ENCODE measurements around the gene GLI1. TPM values are rescaled to one million over a fixed set of nuclear protein-coding genes. Genes with fewer than 3 reads are reported as not detected.

Gene GLI1
- total RNA-seq, 4 donors from 2014 or later, result 0.09 to 0.48 TPM; not detected in 2

GRCh38 chr12:57460841-57461275 is 1.3 kb downstream of the GLI1 start:
- H3K4me1 ChIP-seq, result peaks cover 25 to 50% (median 33%) of the 10 kb centered on the region in 3 donors
- no peaks in the 10 kb centered on the region for H3K36me3 ChIP-seq
- no peaks in the 10 kb centered on the region for H3K9me3 ChIP-seq
- H3K27ac ChIP-seq, result peak overlapping the region in 1 of 4 donors; percentile 21
- peaks cover 0 to 46% (median 0%) of the 10 kb centered on the region in 4 donors for H3K27me3 ChIP-seq
- no peak for DNase-seq
- H3K4me3 ChIP-seq, result peak overlapping the region in 3 of 4 donors; percentile 60 to 82 (median 61)
- 6% methylated on average over 7 of the region's 19 CpGs; no CpG with 5 or more reads in 1 of the 2 donors for WGBS, 2 donors
- intact Hi-C loops (cut with DNase I), result no loop called here
- TF ChIP-seq CTCF (IDR thresholded peaks at IDR 0.05) (no peak), POLR2A (IDR thresholded peaks at IDR 0.05) (no peak)

- no peaks in the 10 kb centered on the region for H3K36me3 ChIP-seq
- H3K27ac ChIP-seq, result peak overlapping the region in 3 of 4 donors; percentile 85 to 90 (median 88)
- peaks cover 25 to 45% (median 33%) of the 10 kb centered on the region in 3 donors for H3K4me1 ChIP-seq
- no peak for TF ChIP-seq CTCF (IDR thresholded peaks at IDR 0.05)
- TF ChIP-seq POLR2A (IDR thresholded peaks at IDR 0.05), result no peak
- WGBS, 2 donors, result 0 to 3% methylated on average over 8 to 12 of the region's 32 CpGs
- DNase-seq, result no peak
- H3K27me3 ChIP-seq, result peaks cover 0 to 43% (median 0%) of the 10 kb centered on the region in 4 donors
- intact Hi-C loops (cut with DNase I), result no loop called here
- H3K9me3 ChIP-seq, result no peaks in the 10 kb centered on the region
- peak overlapping the region; percentile 28 to 82 (median 60) for H3K4me3 ChIP-seq
These were observed 1.8 kb downstream of the GLI1 start for GRCh38 chr12:57461276-57461916.

GRCh38 chr12:57461917-57462250 is 2.3 kb downstream of the GLI1 start:
- 0% methylated on average over 6 to 9 of the region's 9 CpGs for WGBS, 2 donors
- Histone ChIP-seq H3K4me1 (peaks cover 25 to 44% (median 33%) of the 10 kb centered on the region in 3 donors), H3K9me3 (no peaks in the 10 kb centered on the region), H3K27ac (peak overlapping the region; percentile 62 to 90 (median 86)), H3K4me3 (peak overlapping the region; percentile 28 to 82 (median 60)), H3K27me3 (peaks cover 0 to 42% (median 0%) of the 10 kb centered on the region in 4 donors), H3K36me3 (no peaks in the 10 kb centered on the region)
- intact Hi-C loops (cut with DNase I), result no loop called here
- TF ChIP-seq CTCF (IDR thresholded peaks at IDR 0.05) (no peak), POLR2A (IDR thresholded peaks at IDR 0.05) (no peak)
- no peak for DNase-seq

- H3K9me3 ChIP-seq, result no peaks in the 10 kb centered on the region
- DNase-seq, result no peak
- H3K27me3 ChIP-seq, result peaks cover 0 to 47% (median 0%) of the 10 kb centered on the region in 4 donors
- H3K4me1 ChIP-seq, result peaks cover 25 to 44% (median 33%) of the 10 kb centered on the region in 3 donors
- TF ChIP-seq POLR2A (IDR thresholded peaks at IDR 0.05) (peak in 1 of 4 donors; percentile 20), CTCF (IDR thresholded peaks at IDR 0.05) (peak; percentile 81 to 95 (median 94))
- intact Hi-C loops (cut with DNase I), result no loop called here
- peak overlapping the region; percentile 62 to 90 (median 86) for H3K27ac ChIP-seq
- H3K36me3 ChIP-seq, result no peaks in the 10 kb centered on the region
- H3K4me3 ChIP-seq, result peak overlapping the region; percentile 28 to 82 (median 60)
- WGBS, 2 donors, result 0% methylated on average over 4 to 19 of the region's 28 CpGs
These were observed 2.8 kb downstream of the GLI1 start for GRCh38 chr12:57462251-57462911.

GRCh38 chr12:57462912-57463253 is 3.3 kb downstream of the GLI1 start:
- TF ChIP-seq CTCF (IDR thresholded peaks at IDR 0.05) (no peak), POLR2A (IDR thresholded peaks at IDR 0.05) (no peak)
- no peaks in the 10 kb centered on the region for H3K9me3 ChIP-seq
- 13 to 47% methylated on average over 3 to 5 of the region's 5 CpGs for whole genome bisulfite sequencing, 2 donors
- DNase-seq, result no peak
- peak overlapping the region in 2 of 4 donors; percentile 88 to 90 for H3K27ac ChIP-seq
- peaks cover 25 to 44% (median 33%) of the 10 kb centered on the region in 3 donors for H3K4me1 ChIP-seq
- H3K4me3 ChIP-seq, result peak overlapping the region in 2 of 4 donors; percentile 61 to 82
- intact Hi-C loops (cut with DNase I), result no loop called here
- H3K36me3 ChIP-seq, result no peaks in the 10 kb centered on the region
- H3K27me3 ChIP-seq, result peaks cover 0 to 52% (median 0%) of the 10 kb centered on the region in 4 donors

Measured in esophagus squamous epithelium (tissue), 5 donors.